Limb (tissue), 2 donors: ENCODE data around the gene LHFPL6.
"Not testable (repeated sequence)": the region's sequence is repeated elsewhere in the genome, so short reads cannot be mapped to it uniquely, and the experiment has no call there.

Experiments
- DNase-seq, 2 donors: peaks; one replicate each; pipeline ENCODE4 v3.0.0-alpha.2; 2016; ENCODE audit errors: extremely low spot score in 2 of 2

The LHFPL6 gene

GRCh38 chr13:39350461-39350881 lies 252.5 kb downstream of the LHFPL6 start:
- DNase-seq = peak in 1 of 2 donors; percentile 45

- no peak for DNase-seq
These were observed 253.5 kb downstream of the LHFPL6 start for GRCh38 chr13:39349391-39349960.

- no peak for DNase-seq
These were observed 254.8 kb downstream of the LHFPL6 start for GRCh38 chr13:39347926-39348901.

- DNase-seq = no peak
These were observed 257.0 kb downstream of the LHFPL6 start for GRCh38 chr13:39345982-39346381.

- DNase-seq = no peak
These were observed 261.7 kb downstream of the LHFPL6 start for GRCh38 chr13:39341251-39341650.

DNA sequence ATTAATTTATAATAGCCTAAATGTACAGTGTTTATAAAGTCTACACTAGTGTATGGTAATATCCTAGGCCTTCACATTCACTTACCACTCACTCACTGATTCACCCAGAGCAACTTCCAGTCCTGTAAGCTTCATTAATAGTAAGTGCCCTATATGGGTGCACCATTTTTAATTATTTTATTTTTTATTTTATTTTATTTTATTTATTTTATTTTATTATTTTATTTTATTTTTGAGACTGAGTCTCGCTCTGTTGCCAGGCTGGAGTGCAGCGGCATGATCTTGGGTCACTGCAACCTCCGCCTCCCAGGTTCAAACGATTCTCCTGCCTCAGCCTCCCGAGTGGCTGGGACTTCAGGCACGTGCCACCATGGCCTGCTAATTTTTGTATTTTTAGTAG lies 264.9 kb downstream of the LHFPL6 start:
- DNase-seq = not testable (repeated sequence)

GRCh38 chr13:39336937-39337336 lies 266.1 kb downstream of the LHFPL6 start:
- no peak for DNase-seq

DNA sequence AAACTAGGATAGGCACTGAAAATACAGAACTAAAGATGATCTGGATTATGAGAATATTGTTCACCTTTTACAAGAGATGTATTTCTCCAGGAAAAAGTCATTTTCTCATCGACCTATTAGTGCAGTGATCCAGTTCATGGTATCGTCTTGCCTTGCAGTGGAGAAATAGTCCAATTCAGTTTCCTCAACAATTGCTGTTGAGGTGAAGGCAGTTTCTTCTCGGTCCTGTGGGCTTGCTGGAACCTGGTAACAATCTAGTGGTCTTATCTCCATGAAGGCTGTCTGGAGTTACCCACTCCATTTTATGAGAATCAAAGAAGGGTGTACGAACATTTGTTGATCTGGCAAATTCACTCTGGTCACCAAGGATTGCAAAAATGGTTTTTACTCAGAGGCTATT lies 266.8 kb downstream of the LHFPL6 start:
- DNase-seq = no peak

- no peak for DNase-seq
These were observed 267.3 kb downstream of the LHFPL6 start for GRCh38 chr13:39335721-39336120.

- DNase-seq = no peak
These were observed 272.5 kb downstream of the LHFPL6 start for GRCh38 chr13:39330504-39330903.

DNA sequence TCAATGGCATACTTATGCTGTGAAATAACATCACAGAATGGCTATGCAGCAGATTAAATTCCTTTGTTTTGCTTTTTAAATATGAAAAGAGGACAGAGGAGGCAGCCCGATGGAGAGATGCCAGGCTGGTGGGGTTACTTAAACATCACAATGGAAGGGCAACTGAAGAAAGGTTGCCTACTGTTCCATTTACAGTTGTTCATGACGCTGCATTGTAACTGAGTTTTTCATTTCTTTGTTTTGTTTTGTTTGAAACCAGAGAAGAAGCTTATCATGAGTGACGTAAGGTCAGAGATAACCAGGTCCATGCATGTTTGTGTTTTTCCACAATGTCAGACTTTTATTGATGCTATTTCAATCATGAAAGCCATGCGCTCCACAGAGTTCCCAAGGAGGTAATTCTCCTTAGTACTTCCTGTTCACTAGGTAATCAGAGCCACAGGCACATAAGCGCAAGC lies 273.8 kb downstream of the LHFPL6 start:
- DNase-seq = no peak

- DNase-seq = no peak
These were observed 275.9 kb downstream of the LHFPL6 start for GRCh38 chr13:39327172-39327479.

DNA sequence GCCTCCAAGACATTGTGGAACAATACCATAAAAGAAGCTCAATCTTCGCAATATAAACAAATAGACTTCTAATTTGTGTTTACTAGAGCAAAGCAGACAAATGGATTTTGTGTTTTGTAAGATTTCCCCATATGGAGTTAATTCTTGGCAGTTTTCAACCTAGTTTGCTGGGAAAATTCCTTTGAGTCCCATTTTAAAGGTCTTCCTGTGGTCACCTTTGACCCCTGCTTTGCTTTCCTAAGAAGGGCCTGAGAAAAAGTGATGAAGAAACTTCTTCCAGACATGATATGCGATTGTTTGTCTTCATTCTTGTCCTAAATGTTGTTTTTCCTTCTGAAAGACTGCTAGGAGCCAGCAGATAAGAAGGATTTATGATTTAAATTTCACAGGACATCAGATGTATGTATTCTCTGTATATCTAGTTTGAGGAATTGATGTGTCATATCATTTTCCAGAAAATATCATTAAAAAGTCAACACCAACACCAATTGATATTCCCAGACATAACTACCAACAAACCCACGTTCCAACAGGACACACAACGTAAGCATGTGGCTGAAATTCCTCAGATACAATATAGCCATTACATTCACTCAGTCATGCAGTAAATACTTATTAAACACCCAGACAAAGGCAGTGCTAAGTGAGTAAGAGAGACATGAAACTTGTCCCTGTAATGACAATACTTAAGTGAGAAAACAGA lies 276.4 kb downstream of the LHFPL6 start:
- no peak for DNase-seq

DNA sequence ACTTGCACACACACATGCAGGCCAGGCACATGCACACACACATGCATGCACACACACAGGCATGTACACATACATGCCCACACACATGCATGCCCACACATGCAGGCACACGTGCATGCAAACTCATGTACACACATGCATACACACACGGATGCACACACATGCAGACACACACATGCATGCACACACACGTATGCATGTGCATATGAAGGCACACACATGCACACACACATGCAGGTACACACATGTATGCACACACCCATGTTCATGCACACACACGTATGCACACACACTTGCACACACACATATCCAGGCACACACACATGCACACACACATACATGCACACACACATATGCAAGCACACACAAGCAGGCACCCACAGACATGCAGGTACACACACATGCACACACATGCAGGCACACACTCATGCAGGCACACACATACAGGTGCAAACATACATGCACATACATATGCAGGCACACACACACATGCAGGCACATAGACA lies 278.1 kb downstream of the LHFPL6 start:
- no peak for DNase-seq

DNA sequence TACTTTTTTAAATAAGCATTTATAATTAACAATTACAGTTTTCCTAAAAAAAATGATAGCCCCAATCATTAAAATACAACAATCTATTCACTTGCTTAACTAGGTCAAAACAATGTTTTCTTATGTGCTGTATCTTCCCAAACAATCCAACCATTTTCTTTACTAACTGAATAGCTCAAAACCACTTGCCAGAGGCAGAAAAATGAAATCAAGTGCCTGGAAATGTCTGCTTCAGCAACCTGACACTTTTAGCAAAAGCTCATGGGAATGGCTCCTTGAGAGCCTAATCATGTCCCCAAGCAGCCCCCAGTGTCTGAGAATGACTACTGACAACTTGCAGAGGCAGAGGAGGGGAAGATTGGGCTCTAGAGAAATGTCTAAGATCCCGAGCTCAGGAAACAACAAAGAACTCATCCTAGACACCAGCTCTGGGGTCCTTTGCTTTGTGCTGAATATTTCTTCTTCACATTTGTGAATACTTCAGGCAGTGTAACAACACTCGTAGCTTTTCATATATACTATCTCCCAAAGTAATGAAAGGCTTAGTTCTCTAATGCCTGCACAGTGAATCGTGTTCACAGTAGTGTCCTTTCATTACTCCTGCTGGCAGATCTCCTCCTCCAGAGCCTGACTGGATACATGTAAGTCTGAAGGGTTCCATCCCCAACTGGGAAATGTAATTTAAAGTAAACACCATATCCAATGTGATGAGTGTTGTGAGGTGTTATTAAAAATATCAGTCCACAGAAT lies 280.0 kb downstream of the LHFPL6 start:
- DNase-seq = no peak

DNA sequence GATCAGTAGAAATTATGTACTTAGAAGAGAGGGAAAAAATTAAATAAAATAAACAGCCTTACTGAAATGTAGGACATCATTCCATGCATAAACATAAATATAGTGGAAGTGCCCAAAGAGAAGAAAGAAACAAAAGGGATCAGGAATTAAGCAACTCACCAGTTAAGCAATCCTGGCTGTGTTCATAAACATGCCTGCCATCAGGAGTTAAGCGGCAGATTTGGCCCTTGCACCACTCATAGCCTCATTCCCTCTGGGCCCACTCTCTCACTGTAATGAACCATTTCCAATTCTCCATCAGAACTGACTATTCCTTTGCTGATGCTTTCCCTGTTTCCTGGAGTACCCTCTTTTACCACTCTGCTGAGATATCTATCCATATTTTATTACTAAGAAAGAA lies 281.4 kb downstream of the LHFPL6 start:
- no peak for DNase-seq

DNA sequence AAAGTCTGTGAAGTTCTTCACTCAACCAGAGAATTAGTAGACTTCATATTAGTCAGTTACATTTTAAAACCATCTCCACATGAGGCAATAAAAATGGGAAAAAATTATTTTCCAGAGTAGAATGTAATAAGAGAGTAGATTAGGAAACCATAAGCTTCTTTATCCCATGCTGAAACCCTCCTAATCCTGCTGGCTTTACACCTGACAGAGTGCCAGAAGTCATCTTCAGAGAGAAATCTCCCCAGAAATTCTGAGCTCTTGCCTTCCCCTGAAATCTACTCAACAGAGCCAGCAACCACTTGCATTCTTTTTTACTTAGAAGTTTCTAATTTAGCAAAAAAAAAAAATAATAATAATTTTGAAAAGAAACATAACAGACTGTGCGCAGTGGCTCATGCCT lies 284.8 kb downstream of the LHFPL6 start:
- DNase-seq = no peak

DNA sequence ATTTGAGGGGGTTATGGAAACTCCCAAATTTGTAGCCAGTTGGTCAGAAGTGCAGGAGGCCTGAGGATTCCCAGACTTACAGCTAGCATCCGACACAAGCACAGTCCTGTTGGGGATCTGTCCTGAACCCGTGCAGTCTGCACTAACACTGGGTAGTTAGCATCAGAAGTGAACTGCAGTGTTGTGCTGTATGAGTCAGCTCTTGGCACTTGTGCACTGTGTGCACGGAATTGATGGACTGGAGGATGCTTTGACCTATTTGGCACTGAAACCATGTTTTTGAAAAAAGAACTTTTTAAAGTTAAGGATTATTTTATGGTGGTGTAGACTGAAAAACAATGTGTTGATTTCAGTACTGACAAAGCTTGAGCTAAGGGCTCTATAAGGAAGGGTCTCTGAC lies 285.7 kb downstream of the LHFPL6 start:
- no peak for DNase-seq

- no peak for DNase-seq
These were observed 287.2 kb downstream of the LHFPL6 start for GRCh38 chr13:39315796-39316195.

DNA sequence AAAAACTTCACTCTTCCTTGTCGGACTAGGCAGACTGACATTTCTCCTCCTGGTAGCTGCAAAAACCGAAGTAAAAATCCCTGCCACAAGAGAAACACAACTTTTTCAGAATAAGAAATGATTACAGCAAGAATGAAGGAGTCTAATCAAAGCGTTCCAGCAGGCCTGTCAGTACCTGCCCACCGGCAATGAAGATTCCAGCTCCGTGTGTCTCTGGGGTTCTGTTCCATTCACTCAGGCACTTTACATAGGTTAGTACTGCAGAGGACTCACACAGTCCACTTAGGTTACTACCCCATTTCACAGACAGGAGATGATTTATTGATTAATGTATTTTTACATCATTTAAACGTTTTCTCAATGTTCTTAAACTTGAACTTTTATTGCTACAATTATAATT lies 289.3 kb downstream of the LHFPL6 start:
- DNase-seq = no peak

- no peak for DNase-seq
These were observed 290.4 kb downstream of the LHFPL6 start for GRCh38 chr13:39312596-39312995.
